Neuronal stem cell (in vitro differentiated cells): Measurements from ENCODE around the gene PELI1.

Experiments used
- DNase-seq: peaks from one replicate; pipeline ENCODE4 v3.0.0-alpha.2; 2013; ENCODE audit warnings: low spot score
- H2AFZ ChIP-seq: one replicate; pipeline ENCODE4 v1.6.1; 2013; ENCODE audit warnings: mild to moderate bottlenecking, low read length, inconsistent platforms
- H2AK5ac ChIP-seq: 2 replicates; pipeline ENCODE4 v1.6.1; 2013; ENCODE audit warnings: low read depth, mild to moderate bottlenecking, inconsistent platforms, low read length, moderate library complexity, mixed read lengths
- H2BK120ac ChIP-seq: 2 replicates; pipeline ENCODE4 v1.6.1; 2013; ENCODE audit warnings: low read depth, mild to moderate bottlenecking, inconsistent platforms, low read length, moderate library complexity, mixed read lengths
- H2BK12ac ChIP-seq: one replicate; pipeline ENCODE4 v1.6.1; 2013; ENCODE audit warnings: low read length, inconsistent platforms
- H2BK15ac ChIP-seq: 2 replicates; pipeline ENCODE4 v1.6.1; 2013; ENCODE audit warnings: mild to moderate bottlenecking, low read length, inconsistent platforms, mixed read lengths
- H2BK5ac ChIP-seq: one replicate; pipeline ENCODE4 v1.6.1; 2013; ENCODE audit warnings: inconsistent platforms, mild to moderate bottlenecking, low read length, moderate library complexity
- H3K14ac ChIP-seq: one replicate; pipeline ENCODE4 v1.6.1; 2013; ENCODE audit warnings: low read length, inconsistent platforms
- H3K18ac ChIP-seq: 2 replicates; pipeline ENCODE4 v1.6.1; 2013; ENCODE audit warnings: low read length, inconsistent platforms
- H3K23ac ChIP-seq: 2 replicates; pipeline ENCODE4 v1.6.1; 2013; ENCODE audit warnings: low read depth, mild to moderate bottlenecking, mixed read lengths, low read length, inconsistent platforms; ENCODE audit not compliant: poor library complexity
- H3K27ac ChIP-seq: replicated peaks from 3 replicates; pipeline ENCODE4 v1.5.1; 2013; ENCODE audit warnings: low read length, inconsistent platforms
- H3K27me3 ChIP-seq, 3 experiments: 2 replicates each; pipeline ENCODE4 v1.6.1; 2013; ENCODE audit warnings: low read length in 3 of 3, mild to moderate bottlenecking in 2 of 3, inconsistent platforms in 1 of 3, low read depth in 1 of 3, mixed read lengths in 1 of 3, moderate library complexity in 1 of 3; ENCODE audit not compliant: control insufficient read depth in 3 of 3, insufficient read depth in 3 of 3
- H3K36me3 ChIP-seq, 2 donors: replicated peaks in 1 of 2; 2 replicates each; pipeline ENCODE4 v1.6.1; 2013; ENCODE audit warnings: low read length in 2 of 2; ENCODE audit not compliant: control insufficient read depth in 2 of 2, insufficient read depth in 2 of 2
- H3K4ac ChIP-seq: 2 replicates; pipeline ENCODE4 v1.6.1; 2013; ENCODE audit warnings: inconsistent platforms, mild to moderate bottlenecking, low read length, moderate library complexity
- H3K4me1 ChIP-seq, 2 donors: 1 replicate in 1 of 2; 2 replicates in 1 of 2; pipeline ENCODE4 v1.6.1; 2013; ENCODE audit warnings: low read length in 2 of 2, low read depth in 1 of 2; ENCODE audit not compliant: control insufficient read depth in 2 of 2, insufficient read depth in 1 of 2
- H3K4me2 ChIP-seq: one replicate; pipeline ENCODE4 v1.6.1; 2013; ENCODE audit warnings: mild to moderate bottlenecking, low read length, inconsistent platforms; ENCODE audit not compliant: insufficient read depth, poor library complexity, severe bottlenecking
- H3K4me3 ChIP-seq, 2 donors: 2 replicates each; pipeline ENCODE4 v1.5.1; 2013; ENCODE audit warnings: low read length in 2 of 2, mild to moderate bottlenecking in 2 of 2, inconsistent platforms in 1 of 2, moderate library complexity in 1 of 2
- H3K79me1 ChIP-seq: one replicate; pipeline ENCODE4 v1.6.1; 2013; ENCODE audit warnings: low read depth, mild to moderate bottlenecking, inconsistent platforms, low read length, moderate library complexity
- H3K9ac ChIP-seq: one replicate; pipeline ENCODE4 v1.6.1; 2013; ENCODE audit warnings: mild to moderate bottlenecking, low read depth, low read length, inconsistent platforms; ENCODE audit not compliant: poor library complexity
- H3K9me3 ChIP-seq, 2 donors: replicated peaks in 1 of 2; 2 replicates each; pipeline versions ENCODE3 to v1.6.1; 2013; ENCODE audit warnings: low read length in 2 of 2, mild to moderate bottlenecking in 2 of 2, inconsistent platforms in 1 of 2, low read depth in 1 of 2, mixed read lengths in 1 of 2, moderate library complexity in 1 of 2; ENCODE audit not compliant: control insufficient read depth in 2 of 2, insufficient read depth in 1 of 2
- H4K8ac ChIP-seq: one replicate; pipeline ENCODE4 v1.6.1; 2013; ENCODE audit warnings: low read depth, mild to moderate bottlenecking, inconsistent platforms, low read length, moderate library complexity
- H4K91ac ChIP-seq: one replicate; pipeline ENCODE4 v1.6.1; 2013; ENCODE audit warnings: low read length, low read depth, mild to moderate bottlenecking, inconsistent platforms; ENCODE audit not compliant: poor library complexity
- WGBS, 2 donors: extraction: QIAGEN DNeasy Blood & Tissue Kit; methylation state at CpG; one replicate each; pipeline ENCODE4 v1.1.7; 2013; ENCODE audit warnings: missing lambda C conversion rate in 2 of 2, mixed read lengths in 1 of 2; ENCODE audit not compliant: insufficient read length in 2 of 2, insufficient replicate concordance in 1 of 2; ENCODE audit errors: extremely low coverage in 2 of 2; 5-methylcytosine and 5-hydroxymethylcytosine counted together

Gene PELI1

DNA sequence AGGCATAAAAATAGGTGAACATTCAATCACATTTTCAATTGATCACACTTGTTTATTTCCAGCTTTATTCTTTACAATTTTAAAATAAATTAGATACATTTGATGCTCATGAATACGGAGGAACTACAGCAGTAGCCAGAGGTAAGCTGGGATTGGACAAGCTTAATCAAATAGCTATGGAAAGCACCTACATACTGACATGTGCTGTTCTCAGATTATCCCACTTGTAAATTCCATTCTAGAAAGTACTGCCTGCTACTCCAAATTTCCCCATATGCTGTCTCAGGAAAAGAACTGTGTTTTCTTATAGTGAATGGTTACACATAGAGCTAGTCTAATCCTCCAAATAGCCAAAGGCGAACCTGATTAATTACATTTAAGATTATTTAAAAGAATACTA lies 24.2 kb downstream of the PELI1 start:
- Histone ChIP-seq H3K27me3 (no peaks in the 10 kb centered on the region), H3K23ac (no peak overlapping the region), H3K36me3 (peaks cover 0 to 3% of the 10 kb centered on the region in 2 donors), H3K18ac (no peak overlapping the region), H2BK120ac (no peak overlapping the region), H3K4ac (no peak overlapping the region), H2AK5ac (no peak overlapping the region), H2BK12ac (no peak overlapping the region), H4K91ac (no peak overlapping the region), H3K4me3 (no peak overlapping the region), H2BK15ac (no peak overlapping the region), H3K79me1 (no peaks in the 10 kb centered on the region), H3K4me1 (no peaks in the 10 kb centered on the region), H2BK5ac (no peak overlapping the region), H4K8ac (no peak overlapping the region), H3K14ac (no peak overlapping the region), H3K4me2 (no peak overlapping the region), H3K9ac (no peak overlapping the region), H3K27ac (no peak overlapping the region), H2AFZ (no peak overlapping the region), H3K9me3 (peaks cover 0 to 11% of the 10 kb centered on the region in 2 donors)
- DNase-seq = no peak
- no CpG with 5 or more reads among the region's 2 CpGs for WGBS, 2 donors

DNA sequence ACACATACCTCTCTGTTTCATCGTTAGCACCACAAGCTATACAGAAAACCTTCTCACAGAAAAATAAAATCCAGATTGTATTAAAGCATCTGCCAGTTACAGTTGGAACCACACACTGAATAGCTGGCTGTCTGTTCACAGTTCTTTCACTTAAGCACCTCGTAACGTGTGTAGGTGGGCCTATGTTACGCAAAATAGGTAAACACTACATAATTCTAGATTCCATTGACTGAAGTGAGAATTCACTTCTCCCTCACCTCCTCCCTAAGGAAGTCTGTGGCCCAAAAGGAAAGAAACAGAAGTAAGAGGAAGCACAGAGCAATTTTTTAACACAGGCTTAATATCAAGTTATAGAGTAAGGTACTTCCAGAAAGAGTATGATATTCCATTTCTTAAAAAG lies 24.9 kb downstream of the PELI1 start:
- H2AFZ ChIP-seq = no peak overlapping the region
- H3K14ac ChIP-seq = no peak overlapping the region
- H3K36me3 ChIP-seq = peaks cover 0 to 3% of the 10 kb centered on the region in 2 donors
- H2BK15ac ChIP-seq = no peak overlapping the region
- H3K23ac ChIP-seq = no peak overlapping the region
- peaks cover 0 to under 1% of the 10 kb centered on the region in 2 donors for H3K4me1 ChIP-seq
- H3K4ac ChIP-seq = no peak overlapping the region
- no peak overlapping the region for H2AK5ac ChIP-seq
- no peak overlapping the region for H3K9ac ChIP-seq
- H3K4me2 ChIP-seq = no peak overlapping the region
- no peak for DNase-seq
- no peak overlapping the region for H3K4me3 ChIP-seq
- H2BK120ac ChIP-seq = no peak overlapping the region
- no peak overlapping the region for H2BK12ac ChIP-seq
- no peak overlapping the region for H4K8ac ChIP-seq
- H4K91ac ChIP-seq = no peak overlapping the region
- H2BK5ac ChIP-seq = no peak overlapping the region
- no CpG with 5 or more reads among the region's 4 CpGs for WGBS, 2 donors
- H3K18ac ChIP-seq = no peak overlapping the region
- H3K27me3 ChIP-seq = no peaks in the 10 kb centered on the region
- peaks cover 0 to 11% of the 10 kb centered on the region in 2 donors for H3K9me3 ChIP-seq
- no peaks in the 10 kb centered on the region for H3K79me1 ChIP-seq
- H3K27ac ChIP-seq = no peak overlapping the region

DNA sequence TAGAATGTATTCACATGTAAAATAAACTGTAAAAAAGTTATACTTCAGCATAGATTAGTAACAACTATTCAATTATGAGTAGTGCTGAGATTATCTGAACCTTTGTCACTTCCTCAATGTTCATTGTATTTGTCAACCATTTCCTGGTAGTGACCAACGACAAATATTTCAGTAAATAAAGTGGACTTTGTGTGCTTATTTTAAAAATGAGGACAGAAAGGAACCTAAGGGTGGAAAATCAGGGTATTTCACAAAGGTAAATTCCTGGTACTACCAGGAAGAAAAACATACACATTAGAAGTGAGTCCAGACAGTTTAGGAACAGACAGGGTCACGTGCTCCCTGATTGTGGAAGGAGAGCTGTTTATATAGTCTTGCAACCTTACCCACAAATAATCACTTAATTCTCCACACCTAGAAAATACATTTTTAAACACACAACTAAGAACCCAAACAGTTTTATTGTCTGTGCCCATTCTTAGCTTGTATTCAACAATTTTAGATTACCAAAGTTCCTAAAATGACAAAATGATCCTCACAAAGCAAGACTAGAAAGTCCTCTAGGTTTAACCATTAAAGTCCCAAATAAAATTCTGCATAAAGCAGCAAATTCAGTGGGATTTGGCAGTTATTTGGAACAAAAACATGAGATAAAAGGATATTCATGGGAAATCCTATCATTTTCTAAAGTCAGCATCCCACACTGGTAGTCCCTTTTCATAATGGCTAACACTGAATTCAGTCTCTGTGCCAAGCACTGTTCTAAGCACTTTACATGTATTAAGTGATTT lies 28.2 kb downstream of the PELI1 start:
- Histone ChIP-seq H3K9me3 (no peaks in the 10 kb centered on the region), H3K4me3 (no peak overlapping the region), H2BK15ac (no peak overlapping the region), H4K91ac (no peak overlapping the region), H3K4me2 (no peak overlapping the region), H2BK5ac (no peak overlapping the region), H2AFZ (no peak overlapping the region), H3K14ac (no peak overlapping the region), H3K23ac (no peak overlapping the region), H2BK12ac (no peak overlapping the region), H3K4ac (no peak overlapping the region), H3K36me3 (peaks cover 0 to 3% of the 10 kb centered on the region in 2 donors), H3K4me1 (peaks cover 2% of the 10 kb centered on the region in 2 donors), H3K18ac (no peak overlapping the region), H3K27me3 (no peaks in the 10 kb centered on the region), H2AK5ac (no peak overlapping the region), H4K8ac (no peak overlapping the region), H2BK120ac (no peak overlapping the region), H3K27ac (no peak overlapping the region), H3K79me1 (no peaks in the 10 kb centered on the region), H3K9ac (no peak overlapping the region)
- no CpG with 5 or more reads among the region's 2 CpGs for WGBS, 2 donors
- DNase-seq = no peak

DNA sequence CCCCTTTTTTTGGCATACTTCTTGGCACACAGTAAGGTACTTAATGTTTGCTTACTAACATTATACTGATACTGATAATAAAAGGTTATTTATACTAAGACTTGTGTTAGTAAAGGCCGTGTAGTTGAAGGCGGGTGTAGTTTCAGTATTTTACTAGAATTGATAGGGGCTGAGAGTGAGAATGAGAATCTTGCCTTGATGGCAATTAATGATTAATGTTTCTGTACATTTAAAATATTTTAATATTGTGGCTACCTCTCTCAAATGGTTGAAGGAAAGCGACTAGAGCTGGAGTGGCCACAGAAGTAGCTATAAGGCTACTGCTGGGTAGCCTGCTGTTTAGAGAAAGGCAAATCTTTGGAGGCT lies 29.3 kb downstream of the PELI1 start:
- H3K4me2 ChIP-seq = no peak overlapping the region
- H2BK120ac ChIP-seq = no peak overlapping the region
- no peak overlapping the region for H3K9ac ChIP-seq
- no peak overlapping the region for H3K4me3 ChIP-seq
- peaks cover 2 to 4% of the 10 kb centered on the region in 2 donors for H3K4me1 ChIP-seq
- no peak overlapping the region for H2BK12ac ChIP-seq
- no peak overlapping the region for H3K18ac ChIP-seq
- no peak overlapping the region for H2AK5ac ChIP-seq
- no peak for DNase-seq
- H2BK5ac ChIP-seq = no peak overlapping the region
- no peak overlapping the region for H4K91ac ChIP-seq
- H3K9me3 ChIP-seq = no peaks in the 10 kb centered on the region
- H2AFZ ChIP-seq = no peak overlapping the region
- WGBS, 2 donors = no CpG with 5 or more reads among the region's 3 CpGs
- no peak overlapping the region for H3K23ac ChIP-seq
- no peak overlapping the region for H4K8ac ChIP-seq
- no peak overlapping the region for H2BK15ac ChIP-seq
- H3K4ac ChIP-seq = no peak overlapping the region
- H3K14ac ChIP-seq = no peak overlapping the region
- H3K27me3 ChIP-seq = no peaks in the 10 kb centered on the region
- H3K27ac ChIP-seq = no peak overlapping the region
- H3K36me3 ChIP-seq = no peaks in the 10 kb centered on the region
- H3K79me1 ChIP-seq = no peaks in the 10 kb centered on the region
